H9 (cell line): Measurements from ENCODE around the gene NRXN3. TPM values are rescaled to one million over a fixed set of nuclear protein-coding genes. Genes with fewer than 3 reads are reported as not detected.

Source experiments
- DNase-seq: peaks from one replicate; pipeline ENCODE4 v3.0.0-alpha.2; 2017
- H2AFZ ChIP-seq: one replicate; pipeline ENCODE4 v1.6.1; 2013; ENCODE audit warnings: mild to moderate bottlenecking, low read length, control low read depth, moderate library complexity
- H2AK5ac ChIP-seq: 2 replicates; pipeline ENCODE4 v1.6.1; 2013; ENCODE audit warnings: low read length, control low read depth, mixed read lengths; ENCODE audit not compliant: insufficient read length
- H2BK120ac ChIP-seq: one replicate; pipeline ENCODE4 v1.6.1; 2013; ENCODE audit warnings: low read depth, mild to moderate bottlenecking, low read length, control low read depth, inconsistent platforms; ENCODE audit not compliant: poor library complexity, severe bottlenecking
- H2BK12ac ChIP-seq: 2 replicates; pipeline ENCODE4 v1.6.1; 2013; ENCODE audit warnings: low read length, control low read depth, mixed read lengths, low read depth; ENCODE audit not compliant: insufficient read length
- H2BK15ac ChIP-seq: 2 replicates; pipeline ENCODE4 v1.6.1; 2013; ENCODE audit warnings: low read depth, low read length, control low read depth
- H2BK20ac ChIP-seq: one replicate; pipeline ENCODE4 v1.6.1; 2013; ENCODE audit warnings: low read depth, mild to moderate bottlenecking, low read length, control low read depth, inconsistent platforms; ENCODE audit not compliant: poor library complexity, severe bottlenecking
- H2BK5ac ChIP-seq: 2 replicates; pipeline ENCODE4 v1.6.1; 2013; ENCODE audit warnings: low read length, control low read depth, mixed read lengths; ENCODE audit not compliant: insufficient read length
- H3K14ac ChIP-seq: 2 replicates; pipeline ENCODE4 v1.6.1; 2013; ENCODE audit warnings: low read length, control low read depth; ENCODE audit not compliant: insufficient read depth
- H3K18ac ChIP-seq: 2 replicates; pipeline ENCODE4 v1.6.1; 2013; ENCODE audit warnings: low read depth, mild to moderate bottlenecking, mixed read lengths, low read length, control low read depth; ENCODE audit not compliant: insufficient read length
- H3K23ac ChIP-seq: 2 replicates; pipeline ENCODE4 v1.6.1; 2013; ENCODE audit warnings: low read length, control low read depth, mixed read lengths, low read depth; ENCODE audit not compliant: insufficient read length
- H3K23me2 ChIP-seq: 2 replicates; pipeline ENCODE4 v1.6.1; 2013; ENCODE audit warnings: low read depth, mild to moderate bottlenecking, mixed read lengths, low read length, control low read depth; ENCODE audit not compliant: insufficient read length, poor library complexity, severe bottlenecking
- H3K27ac ChIP-seq: 2 replicates; pipeline ENCODE4 v1.5.1; 2013; ENCODE audit warnings: low read length, control low read depth, mixed read lengths, low read depth; ENCODE audit not compliant: insufficient read length
- H3K27me3 ChIP-seq: 2 replicates; pipeline ENCODE4 v1.6.1; 2013; ENCODE audit warnings: low read length, control low read depth, inconsistent platforms; ENCODE audit not compliant: insufficient read depth
- H3K4ac ChIP-seq: 2 replicates; pipeline ENCODE4 v1.6.1; 2013; ENCODE audit warnings: low read depth, mild to moderate bottlenecking, control low read depth, inconsistent platforms, low read length, moderate library complexity
- H3K4me1 ChIP-seq: 2 replicates; pipeline ENCODE4 v1.6.1; 2013; ENCODE audit warnings: low read length, control low read depth, inconsistent platforms; ENCODE audit not compliant: insufficient read depth
- H3K4me2 ChIP-seq: 2 replicates; pipeline ENCODE4 v1.6.1; 2013; ENCODE audit warnings: low read length, control low read depth, mixed read lengths; ENCODE audit not compliant: insufficient read length, insufficient read depth
- H3K56ac ChIP-seq: 2 replicates; pipeline ENCODE4 v1.6.1; 2013; ENCODE audit warnings: low read depth, mild to moderate bottlenecking, mixed read lengths, low read length, control low read depth; ENCODE audit not compliant: insufficient read length
- H3K79me1 ChIP-seq: 2 replicates; pipeline ENCODE4 v1.6.1; 2013; ENCODE audit warnings: low read depth, mild to moderate bottlenecking, moderate library complexity, low read length, control low read depth, inconsistent platforms; ENCODE audit not compliant: insufficient read depth, poor library complexity, severe bottlenecking
- H3K79me2 ChIP-seq: 2 replicates; pipeline ENCODE4 v1.6.1; 2013; ENCODE audit warnings: low read length, control low read depth, inconsistent platforms; ENCODE audit not compliant: insufficient read depth
- H3K9ac ChIP-seq: 2 replicates; pipeline ENCODE4 v1.6.1; 2013; ENCODE audit warnings: low read length, control low read depth, mixed read lengths; ENCODE audit not compliant: insufficient read length; ENCODE audit errors: extremely low read depth
- H3K9me3 ChIP-seq: one replicate; pipeline ENCODE4 v1.6.1; 2013; ENCODE audit warnings: low read depth, low read length, inconsistent platforms; ENCODE audit not compliant: control insufficient read depth
- H3T11ph ChIP-seq: one replicate; pipeline ENCODE4 v1.6.1; 2013; ENCODE audit warnings: mild to moderate bottlenecking, low read length, control low read depth, inconsistent platforms
- H4K20me1 ChIP-seq: one replicate; pipeline ENCODE4 v1.6.1; 2013; ENCODE audit not compliant: control insufficient read depth, insufficient read length, insufficient read depth
- H4K5ac ChIP-seq: 2 replicates; pipeline ENCODE4 v1.6.1; 2013; ENCODE audit warnings: low read depth, mild to moderate bottlenecking, mixed read lengths, low read length, control low read depth; ENCODE audit not compliant: insufficient read length
- H4K8ac ChIP-seq: replicated peaks from 2 replicates; pipeline ENCODE4 v1.6.1; 2013; ENCODE audit warnings: low read length, control low read depth, mixed read lengths, low read depth; ENCODE audit not compliant: insufficient read length
- H4K91ac ChIP-seq: 2 replicates; pipeline ENCODE4 v1.6.1; 2013; ENCODE audit warnings: low read depth, mild to moderate bottlenecking, moderate library complexity, mixed read lengths, low read length, control low read depth; ENCODE audit not compliant: insufficient read length
- H3K27ac Mint-ChIP-seq, 3 experiments: 2 replicates in 2 of 3; 3 replicates in 1 of 3; pipeline ENCODE4 v1.8.0; 2020 to 2021; ENCODE audit warnings: mixed read lengths in 3 of 3, mild to moderate bottlenecking in 1 of 3, moderate library complexity in 1 of 3
- H3K27me3 Mint-ChIP-seq: 2 replicates; pipeline ENCODE4 v1.8.0; 2021; ENCODE audit warnings: low read depth, mild to moderate bottlenecking, moderate library complexity, mixed read lengths
- H3K36me3 Mint-ChIP-seq, 3 experiments: 2 replicates in 2 of 3; 3 replicates in 1 of 3; pipeline ENCODE4 v1.8.0; 2020 to 2021; ENCODE audit warnings: low read depth in 3 of 3, mixed read lengths in 3 of 3; ENCODE audit not compliant: insufficient read depth in 1 of 3
- H3K4me1 Mint-ChIP-seq, 2 experiments: 2 replicates each; pipeline ENCODE4 v1.8.0; 2020; ENCODE audit warnings: mixed read lengths in 2 of 2
- H3K4me3 Mint-ChIP-seq, 2 experiments: 2 replicates in 1 of 2; 3 replicates in 1 of 2; pipeline ENCODE4 v1.8.0; 2020 to 2021; ENCODE audit warnings: mild to moderate bottlenecking in 2 of 2, mixed read lengths in 2 of 2, moderate library complexity in 1 of 2
- H3K9me3 Mint-ChIP-seq, 2 experiments: 2 replicates in 1 of 2; 3 replicates in 1 of 2; pipeline ENCODE4 v1.8.0; 2020; ENCODE audit warnings: mild to moderate bottlenecking in 2 of 2, mixed read lengths in 2 of 2, moderate library complexity in 1 of 2
- CTCF ChIP-seq: fragments of 200-600 bp; sonication (generic); conservative IDR thresholded peaks from 3 replicates; pipeline ENCODE4 v1.8.0; 2021; ENCODE audit warnings: antibody characterized with exemption, mild to moderate bottlenecking
- WGBS: extraction: QIAGEN DNeasy Blood & Tissue Kit; methylation state at CpG from one replicate; pipeline ENCODE4 v1.1.7; 2013; ENCODE audit warnings: missing lambda C conversion rate, low lambda C conversion rate, mixed read lengths; ENCODE audit not compliant: insufficient read length; ENCODE audit errors: extremely low coverage; 5-methylcytosine and 5-hydroxymethylcytosine counted together
- total RNA-seq: library from RNA; stranded (reverse); gene quantifications from 2 replicates; pipeline ENCODE4 v1.2.1, GENCODE V29; 2021

NRXN3 gene
- total RNA-seq, 1 experiment from 2014 or later, result 1.8 TPM

- H2BK20ac ChIP-seq, result no peak overlapping the region
- H2BK5ac ChIP-seq, result no peak overlapping the region
- H4K91ac ChIP-seq, result no peak overlapping the region
- no peak overlapping the region for H2AK5ac ChIP-seq
- Mint-ChIP-seq H3K36me3 (peaks cover 0 to 9% (median 0%) of the 10 kb centered on the region in 3 experiments; a peak in 3 of 7 replicates), H3K9me3 (peaks cover 9 to 13% of the 10 kb centered on the region in 2 experiments; a peak in 4 of 5 replicates), H3K4me3 (no peak overlapping the region), H3K27ac (no peak overlapping the region), H3K4me1 (peaks cover 7 to 8% of the 10 kb centered on the region in 2 experiments; a peak in 3 of 4 replicates), H3K27me3 (peaks cover 5% of the 10 kb centered on the region)
- H3K79me2 ChIP-seq, result no peaks in the 10 kb centered on the region
- no peak overlapping the region for H3K4ac ChIP-seq
- H4K20me1 ChIP-seq, result no peaks in the 10 kb centered on the region
- no peak for DNase-seq
- H3T11ph ChIP-seq, result no peak overlapping the region
- H2BK120ac ChIP-seq, result no peak overlapping the region
- no peaks in the 10 kb centered on the region for H3K27me3 ChIP-seq
- no peak overlapping the region for H2BK15ac ChIP-seq
- no peak overlapping the region for H2BK12ac ChIP-seq
- no peak overlapping the region for H4K5ac ChIP-seq
- TF ChIP-seq CTCF, result no peak
- no peak overlapping the region for H3K18ac ChIP-seq
- no peaks in the 10 kb centered on the region for H3K9me3 ChIP-seq
- H3K4me2 ChIP-seq, result no peak overlapping the region
- H3K9ac ChIP-seq, result no peak overlapping the region
- H3K23ac ChIP-seq, result no peak overlapping the region
- no peak overlapping the region for H3K14ac ChIP-seq
- H4K8ac ChIP-seq, result no peak overlapping the region
- H2AFZ ChIP-seq, result no peak overlapping the region
- no peaks in the 10 kb centered on the region for H3K79me1 ChIP-seq
- WGBS, result no CpG with 5 or more reads among the region's 3 CpGs
- H3K56ac ChIP-seq, result no peak overlapping the region
- no peak overlapping the region for H3K27ac ChIP-seq
- H3K4me1 ChIP-seq, result no peaks in the 10 kb centered on the region
- H3K23me2 ChIP-seq, result no peaks in the 10 kb centered on the region
Observed at GRCh38 chr14:79225815-79226214, 1055.6 kb downstream of the NRXN3 start.
